CD4-positive, alpha-beta T cell treated with Interleukin-1 beta for 1 hour (primary cell): Measurements from ENCODE around the gene MRPL45.

Experiments
- DNase-seq, 2 donors: peaks; one replicate each; pipeline ENCODE4 v3.0.0-alpha.2; 2020 to 2022

Gene MRPL45

DNA sequence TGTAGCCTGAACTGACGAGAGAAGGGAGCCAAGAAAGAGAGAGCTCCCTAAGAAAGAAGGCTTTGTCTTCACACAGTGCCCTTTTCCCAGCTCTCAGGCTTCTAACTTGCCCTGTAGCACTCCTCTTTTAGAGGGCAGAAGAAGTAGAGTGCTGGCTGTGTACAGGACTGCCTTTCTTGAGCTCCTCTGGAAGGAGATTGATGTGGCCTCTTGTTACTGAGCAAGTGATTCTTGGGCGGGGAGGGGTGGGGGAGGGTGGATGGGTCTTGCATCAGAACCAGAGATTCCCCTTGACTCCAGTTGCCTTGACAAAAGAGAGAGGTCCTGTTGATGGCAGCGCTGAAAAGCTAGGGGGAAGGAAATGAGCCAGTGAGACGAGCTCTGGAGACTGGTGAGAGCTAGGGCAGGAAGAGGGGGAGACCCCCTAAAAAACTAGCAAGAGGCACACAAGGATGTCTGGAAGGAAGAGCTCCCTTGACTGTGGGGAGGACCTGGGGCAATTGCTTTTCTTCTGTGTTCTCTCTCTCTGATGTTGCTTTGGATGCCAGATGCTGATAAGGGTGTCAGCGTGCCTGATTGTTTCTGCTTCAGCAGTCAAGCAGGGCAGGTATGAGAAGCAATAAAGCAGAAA lies 28.4 kb downstream of the MRPL45 start:
- no peak for DNase-seq

- peak in 1 of 2 donors; percentile 21 for DNase-seq
Measured at GRCh38 chr17:38326996-38327792, 30.2 kb downstream of the MRPL45 start.

GRCh38 chr17:38327936-38328335 lies 31.0 kb downstream of the MRPL45 start:
- no peak for DNase-seq

DNA sequence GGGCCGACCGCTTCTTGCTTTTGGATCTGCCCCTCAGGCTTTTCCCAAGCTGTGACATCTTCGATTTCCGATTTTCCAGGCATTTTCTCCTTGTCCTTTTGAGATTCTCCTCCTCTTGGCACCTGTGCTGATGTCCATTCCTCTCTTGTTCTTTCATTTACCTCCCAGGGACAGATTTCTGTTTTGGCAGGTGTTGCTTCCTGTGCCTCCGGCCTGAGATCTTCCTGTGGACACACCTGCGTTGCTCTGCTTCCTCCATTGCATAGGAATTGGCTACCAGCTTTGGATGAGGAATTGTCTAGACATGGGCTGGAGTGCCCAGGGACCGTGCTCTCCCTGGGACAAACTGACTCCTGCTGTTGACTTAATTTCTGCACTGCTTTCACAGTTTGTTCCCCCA lies 31.7 kb downstream of the MRPL45 start:
- no peak for DNase-seq

- no peak for DNase-seq
Measured at GRCh38 chr17:38329284-38329683, 32.3 kb downstream of the MRPL45 start.

- no peak for DNase-seq
Measured at GRCh38 chr17:38329808-38330730, 33.1 kb downstream of the MRPL45 start.

GRCh38 chr17:38330941-38331411 lies 34.0 kb downstream of the MRPL45 start:
- DNase-seq, result no peak

DNA sequence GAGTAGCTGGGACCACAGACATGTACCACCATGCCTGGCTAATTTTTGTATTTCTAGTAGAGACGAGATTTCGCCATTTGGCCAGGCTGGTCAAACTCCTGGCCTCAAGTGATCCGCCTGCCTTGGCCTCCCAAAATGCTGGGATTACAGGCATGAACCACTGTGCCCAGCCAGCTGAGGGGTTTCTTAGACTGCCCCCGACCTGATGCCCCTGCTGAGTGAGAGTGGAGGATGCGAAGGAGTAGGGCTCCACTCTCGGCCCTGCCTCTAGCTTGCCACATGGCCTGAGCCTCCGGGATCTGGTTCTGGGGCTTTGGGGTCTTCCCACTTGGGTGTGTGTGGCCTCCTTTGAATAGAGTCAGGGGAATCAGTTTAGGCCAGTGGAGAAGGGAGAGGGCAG lies 35.8 kb downstream of the MRPL45 start:
- no peak for DNase-seq

- peak in 1 of 2 donors; percentile 24 for DNase-seq
Measured at GRCh38 chr17:38333635-38334295, 36.8 kb downstream of the MRPL45 start.

DNA sequence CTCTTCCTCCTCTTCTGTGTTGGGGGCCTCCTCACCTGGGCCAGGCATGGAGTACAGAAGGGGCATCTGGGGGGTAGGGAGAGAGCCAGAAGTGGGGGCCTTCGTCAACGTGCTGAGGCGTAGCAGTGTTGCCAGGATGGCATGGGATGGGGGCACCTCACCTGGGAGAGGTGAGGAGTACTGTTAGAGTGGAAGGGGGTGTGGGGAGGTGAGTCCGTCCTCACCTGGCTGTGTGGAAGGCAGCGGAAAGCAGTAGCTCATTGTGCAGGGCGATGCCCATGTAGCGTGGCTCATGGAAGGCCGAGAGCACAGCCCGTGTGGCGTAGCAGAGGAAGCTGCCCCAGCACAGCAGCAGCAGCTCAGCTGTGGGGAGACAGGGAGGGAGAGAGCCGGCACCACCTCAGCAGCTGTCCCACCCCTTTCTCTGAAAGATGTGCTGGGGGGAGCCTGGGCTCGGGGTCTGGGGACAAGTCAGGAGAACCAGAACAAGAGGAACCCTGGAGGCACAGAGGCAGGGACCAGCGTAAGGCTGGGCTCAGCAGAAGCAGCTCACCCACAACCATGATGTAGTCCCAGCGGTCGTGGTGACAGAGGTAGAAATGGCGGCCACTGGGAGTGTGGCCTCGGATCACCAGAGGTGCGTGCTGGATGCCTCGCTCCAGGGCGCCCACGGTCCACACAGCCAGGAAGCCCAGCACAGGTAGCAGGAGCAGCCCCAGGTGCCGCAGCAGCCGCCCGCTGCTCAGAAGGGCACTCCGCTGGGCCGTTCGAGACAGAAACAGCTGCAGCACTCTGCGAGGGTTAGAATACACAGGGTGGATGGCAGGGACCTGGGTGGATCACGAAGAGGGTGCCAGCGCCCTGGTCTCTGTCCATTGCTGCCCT lies 37.8 kb downstream of the MRPL45 start:
- no peak for DNase-seq

GRCh38 chr17:38336838-38337237 lies 39.9 kb downstream of the MRPL45 start:
- no peak for DNase-seq

DNA sequence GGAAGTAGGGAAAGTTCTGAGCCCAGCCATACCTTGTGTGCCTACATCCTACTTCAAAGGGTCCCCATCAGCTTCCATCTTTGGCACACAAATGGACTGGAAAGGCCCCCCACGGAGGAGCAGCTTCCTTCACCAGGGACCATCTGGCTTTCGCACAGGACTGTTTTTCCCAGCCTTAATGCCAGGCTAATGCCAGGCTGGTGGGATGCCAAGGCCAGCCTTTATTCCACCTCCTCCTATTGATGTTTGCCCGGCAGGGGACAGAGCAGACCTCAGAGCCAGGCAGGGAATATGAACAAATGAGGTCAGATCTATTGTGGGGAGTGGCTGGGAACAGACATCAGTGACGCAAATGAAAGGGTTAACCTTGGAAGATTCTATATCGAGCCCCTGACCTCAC lies 41.1 kb downstream of the MRPL45 start:
- DNase-seq, result no peak

- DNase-seq, result no peak
Measured at GRCh38 chr17:38338535-38338934, 41.6 kb downstream of the MRPL45 start.

DNA sequence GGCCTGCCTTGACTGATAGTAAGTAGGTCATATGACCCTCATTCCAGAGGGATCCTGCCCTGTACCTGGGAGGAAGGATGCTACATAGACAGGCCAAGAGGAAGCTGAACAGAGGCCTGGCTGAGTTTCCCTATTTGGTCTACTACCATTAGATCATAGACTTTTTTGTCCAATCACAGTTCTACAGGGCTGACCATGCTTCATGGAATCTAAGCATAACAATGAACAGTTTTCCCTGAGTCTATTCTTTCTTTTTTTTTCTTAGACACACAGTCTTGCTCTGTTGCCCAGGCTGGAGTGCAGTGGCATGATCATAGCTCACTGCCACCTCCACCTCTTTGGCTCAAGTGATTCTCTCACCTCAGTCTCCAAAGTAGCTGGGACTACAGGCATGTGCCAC lies 42.9 kb downstream of the MRPL45 start:
- DNase-seq, result no peak

- no peak for DNase-seq
Measured at GRCh38 chr17:38341035-38341721, 44.2 kb downstream of the MRPL45 start.

DNA sequence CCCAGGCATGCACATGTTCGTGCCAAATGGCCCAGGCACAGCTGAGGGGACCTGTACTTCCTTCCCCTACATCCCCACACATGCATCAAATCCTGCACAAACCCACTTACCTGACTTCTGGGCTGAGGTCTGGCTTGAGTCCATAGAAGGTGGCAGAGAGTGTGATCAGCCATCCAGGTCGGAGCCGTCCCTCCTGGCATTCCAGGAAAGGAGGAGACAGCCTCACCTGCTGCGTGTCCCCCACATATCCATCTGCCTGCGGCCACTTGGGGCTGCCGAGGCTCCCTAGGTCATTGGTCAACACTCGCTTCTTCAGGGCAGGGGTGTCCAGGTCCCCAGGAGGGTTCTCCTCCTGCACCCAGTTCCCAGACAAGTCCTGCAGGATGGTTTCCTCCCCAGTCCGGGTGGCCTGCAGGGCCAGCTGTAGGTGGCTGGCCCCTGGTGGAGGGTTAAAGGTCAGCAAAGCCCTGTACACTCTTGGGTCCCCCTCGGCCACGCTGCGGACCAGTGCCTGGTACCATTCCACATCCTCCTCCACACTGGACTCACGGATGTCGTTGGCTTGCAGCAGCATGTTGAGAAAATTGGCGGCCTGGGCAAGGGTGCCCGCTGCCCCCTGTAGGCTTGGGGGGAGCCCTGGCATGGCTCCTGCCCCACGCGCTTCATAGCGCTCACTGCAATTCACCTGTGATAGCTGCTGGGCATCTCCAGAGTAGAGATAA lies 46.1 kb downstream of the MRPL45 start:
- no peak for DNase-seq

DNA sequence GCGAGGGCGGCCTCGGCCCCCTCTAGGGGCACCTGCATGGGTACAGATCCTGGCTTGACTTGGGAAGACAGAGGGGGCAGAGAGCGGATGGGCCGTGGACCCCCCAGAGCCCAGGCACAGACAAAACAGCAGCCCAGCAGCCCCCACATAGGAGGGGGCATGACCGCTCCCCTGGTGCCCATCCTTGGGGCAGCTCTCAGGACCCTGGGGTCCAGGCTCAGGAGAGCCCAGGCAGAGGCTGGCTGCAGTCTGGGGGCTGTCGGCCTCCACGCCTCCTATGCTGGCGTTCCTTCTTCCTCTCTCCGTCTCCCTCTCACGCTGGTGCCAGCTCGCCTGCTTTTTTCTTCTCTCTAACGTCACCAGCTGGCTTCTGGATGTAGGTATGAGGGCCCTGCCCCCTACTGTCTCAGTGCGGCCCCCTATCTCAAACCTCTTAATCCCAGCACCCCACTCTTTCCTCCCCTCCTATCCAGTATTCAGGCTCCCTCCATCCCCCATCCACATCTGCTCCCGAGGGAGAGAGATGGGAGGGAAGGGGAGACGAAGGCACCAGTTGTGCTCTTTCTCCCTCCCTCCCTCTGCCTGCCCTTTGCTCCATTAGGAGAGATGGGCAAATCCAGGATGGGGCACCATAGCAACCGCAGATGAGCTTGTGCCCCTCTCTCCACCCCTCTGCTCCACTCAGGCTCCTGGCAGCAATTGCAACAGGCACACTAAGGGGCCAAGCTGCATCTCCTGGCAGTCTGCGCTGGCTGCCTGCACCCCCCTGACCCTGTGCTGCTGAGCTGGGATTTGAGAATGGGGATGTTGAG lies 46.8 kb downstream of the MRPL45 start, which contains the start of gene GPR179:
Gene GPR179, minus strand, starts transcription at position 349 of the 812 bp plus-strand sequence. Its CDS starts 167 bp downstream, at position 182.
- DNase-seq, result no peak

GRCh38 chr17:38344420-38344745 lies 47.4 kb downstream of the MRPL45 start:
- DNase-seq, result no peak

GRCh38 chr17:38345743-38346142 lies 48.8 kb downstream of the MRPL45 start:
- DNase-seq, result no peak
